Panc1 (cell line): ENCODE data around the gene ADNP. TPM values are rescaled to one million over a fixed set of nuclear protein-coding genes. Genes with fewer than 3 reads are reported as not detected.

Experiments
- ATAC-seq: fragments of 200-7000 bp; cut with Tn5 transposase; 2 replicates; pipeline ENCODE4 v1.9.1; 2020; ENCODE audit warnings: mild to moderate bottlenecking, moderate library complexity
- BruUV-seq: library from RNA; stranded (reverse); fragments of 400-500 nt; replicated peaks from 2 replicates; lab custom pipeline; 2021; lab: Mats Ljungman, UMichigan
- CTCF ChIA-PET: fragments of 300-600 bp; sonication (Branson Sonifier 250); formaldehyde crosslinking; loops from one replicate; lab custom pipeline; 2022; ENCODE audit warnings: antibody characterized with exemption; lab: Charles Lee
- POLR2A ChIA-PET: fragments of 300-600 bp; sonication (Branson Sonifier 250); formaldehyde crosslinking; loops from one replicate; lab custom pipeline; 2022; ENCODE audit warnings: antibody characterized with exemption; lab: Charles Lee
- DNase-seq: peaks from one replicate; pipeline ENCODE4 v3.0.0-alpha.2; 2010; ENCODE audit warnings: low read depth, low spot score
- H3K27ac ChIP-seq: 2 replicates; pipeline ENCODE4 v1.5.1; 2011; ENCODE audit warnings: mild to moderate bottlenecking, low read length, inconsistent platforms
- H3K27me3 ChIP-seq: fragments of 200-500 bp; sonication (Bioruptor generic); 2 replicates; pipeline ENCODE4 v1.6.0; 2014; ENCODE audit warnings: low read length, inconsistent platforms; ENCODE audit not compliant: control insufficient read depth, insufficient read depth
- H3K36me3 ChIP-seq: fragments of 200-500 bp; sonication (Bioruptor generic); 2 replicates; pipeline ENCODE4 v1.5.1; 2014; ENCODE audit warnings: inconsistent platforms, mild to moderate bottlenecking, low read length, moderate library complexity; ENCODE audit not compliant: control insufficient read depth, insufficient read depth
- H3K4me1 ChIP-seq: 2 replicates; pipeline ENCODE4 v1.5.1; 2011; ENCODE audit warnings: inconsistent platforms, mild to moderate bottlenecking, low read length, moderate library complexity; ENCODE audit not compliant: control insufficient read depth, insufficient read depth
- H3K4me3 ChIP-seq, 2 experiments: 2 replicates each; pipeline ENCODE4 v1.5.1; 2011 to 2012; ENCODE audit warnings: low read depth in 2 of 2, low read length in 2 of 2, mild to moderate bottlenecking in 2 of 2, inconsistent platforms in 1 of 2, moderate library complexity in 1 of 2
- H3K9me3 ChIP-seq: fragments of 200-500 bp; sonication (Bioruptor generic); 2 replicates; pipeline ENCODE4 v1.5.1; 2014; ENCODE audit warnings: low read depth, mild to moderate bottlenecking, inconsistent platforms, low read length, moderate library complexity; ENCODE audit not compliant: control insufficient read depth, insufficient read depth
- CTCF ChIP-seq: fragments of 450-650 bp; IDR thresholded peaks from 2 replicates; pipeline ENCODE4 v1.5.1; 2017; ENCODE audit warnings: mild to moderate bottlenecking
- POLR2AphosphoS5 ChIP-seq: IDR thresholded peaks from 2 replicates; pipeline ENCODE4 v1.6.1; 2012; ENCODE audit warnings: mild to moderate bottlenecking, low read depth, low read length, moderate library complexity
- REST ChIP-seq, 2 experiments: IDR thresholded peaks; 2 replicates each; pipeline ENCODE4 v1.6.1; 2011 to 2012; ENCODE audit warnings: low read depth in 2 of 2, control low read depth in 1 of 2, low read length in 1 of 2, mild to moderate bottlenecking in 1 of 2, moderate library complexity in 1 of 2; ENCODE audit not compliant: insufficient read depth in 1 of 2
- SIN3A ChIP-seq: IDR thresholded peaks from 2 replicates; pipeline ENCODE4 v1.6.1; 2012; ENCODE audit warnings: low read depth, mild to moderate bottlenecking, low read length, moderate library complexity, borderline replicate concordance; ENCODE audit not compliant: insufficient read depth
- TCF7L2 ChIP-seq: IDR thresholded peaks from 2 replicates; pipeline ENCODE4 v1.6.1; 2011; ENCODE audit warnings: mild to moderate bottlenecking, low read depth, low read length, inconsistent platforms
- in situ Hi-C: cut with HindIII; loops from 2 replicates; pipeline ENCODE4 v1.10.0; 2016; ENCODE audit warnings: low sequenced_read_pairs, low pct_unique_long_range_greater_than_20kb
- intact Hi-C: fragments of 100-400 bp; cut with micrococcal nuclease; formaldehyde crosslinking; loops from one replicate; pipeline ENCODE4 v1.10.0; 2022; ENCODE audit not compliant: unreplicated experiment
- total RNA-seq: library from RNA; stranded (reverse); gene quantifications from one replicate; pipeline ENCODE4 v1.2.1, GENCODE V29; 2021; ENCODE audit not compliant: unreplicated experiment

Gene ADNP
- total RNA-seq, 1 experiment from 2014 or later, result 65.1 TPM

- in situ Hi-C loops (no loop called here), intact Hi-C loops (no loop called here)
- no peak for DNase-seq
- POLR2A ChIA-PET, result no interaction called here
- Histone ChIP-seq H3K27me3 (no peaks in the 10 kb centered on the region), H3K4me1 (peaks cover 26% of the 10 kb centered on the region), H3K4me3 (no peak overlapping the region), H3K27ac (no peak overlapping the region), H3K36me3 (peaks cover 27% of the 10 kb centered on the region), H3K9me3 (no peaks in the 10 kb centered on the region)
- ATAC-seq, result no peak
- CTCF ChIA-PET, result no interaction called here
- BruUV-seq, result no TSS peak
- no peak for TF ChIP-seq POLR2AphosphoS5
- no peak for TF ChIP-seq SIN3A
- TF ChIP-seq REST (IDR thresholded peaks at IDR 0.05; ENCODE audit: insufficient read depth in 1 of 2, low read depth in 2 of 2, low read length in 1 of 2), result no peak
- TF ChIP-seq CTCF, result no peak
- no peak for TF ChIP-seq TCF7L2
Observed at GRCh38 chr20:50926530-50926929, 4.7 kb downstream of the ADNP start.

- Histone ChIP-seq H3K4me3 (no peak overlapping the region), H3K36me3 (peaks cover 28% of the 10 kb centered on the region), H3K9me3 (no peaks in the 10 kb centered on the region), H3K27ac (no peak overlapping the region), H3K4me1 (peaks cover 26% of the 10 kb centered on the region), H3K27me3 (no peaks in the 10 kb centered on the region)
- no peak for DNase-seq
- intact Hi-C loops, result no loop called here
- no TSS peak for BruUV-seq
- in situ Hi-C loops, result no loop called here
- TF ChIP-seq POLR2AphosphoS5, result 0 out of 2 replicates have a peak, but pooled peaks have one; percentile 31
- TF ChIP-seq CTCF, result no peak
- ATAC-seq, result no peak
- CTCF ChIA-PET, result interaction anchor here (0.5 kb wide), 1 partner anchor 128 kb away, joined by 4 read pairs; no protein-coding TSS in a partner anchor
- POLR2A ChIA-PET, result no interaction called here
Observed at GRCh38 chr20:50924261-50924920, 6.8 kb downstream of the ADNP start.
